Esophagus muscularis mucosa (tissue), 4 donors: ENCODE results near the gene IKZF3.

Experiments
- EP300 ChIP-seq: sonication (generic); formaldehyde crosslinking; IDR thresholded peaks from one replicate; pipeline ENCODE4 v1.6.1; 2017; ENCODE audit warnings: antibody characterized with exemption
- POLR2A ChIP-seq: fragments of 450-650 bp; IDR thresholded peaks from one replicate; pipeline ENCODE4 v1.6.1; 2017; ENCODE audit warnings: antibody characterized with exemption, moderate library complexity, mild to moderate bottlenecking, low read depth
- POLR2AphosphoS5 ChIP-seq, 2 donors: sonication (generic); formaldehyde crosslinking; IDR thresholded peaks; one replicate each; pipeline ENCODE4 v1.6.1; 2017; ENCODE audit warnings: antibody characterized with exemption in 2 of 2
- TF ChIP-seq, protein P1 (sequence below), 3 experiments: fragments of 200-600 bp in 2 of 3; fragments of 450-650 bp in 1 of 3; sonication (generic) in 2 of 3; IDR thresholded peaks; one replicate each; pipeline ENCODE4 v1.5.1; 2017 to 2019; ENCODE audit warnings: antibody characterized with exemption in 3 of 3, mild to moderate bottlenecking in 2 of 3, moderate library complexity in 1 of 3

DNA sequence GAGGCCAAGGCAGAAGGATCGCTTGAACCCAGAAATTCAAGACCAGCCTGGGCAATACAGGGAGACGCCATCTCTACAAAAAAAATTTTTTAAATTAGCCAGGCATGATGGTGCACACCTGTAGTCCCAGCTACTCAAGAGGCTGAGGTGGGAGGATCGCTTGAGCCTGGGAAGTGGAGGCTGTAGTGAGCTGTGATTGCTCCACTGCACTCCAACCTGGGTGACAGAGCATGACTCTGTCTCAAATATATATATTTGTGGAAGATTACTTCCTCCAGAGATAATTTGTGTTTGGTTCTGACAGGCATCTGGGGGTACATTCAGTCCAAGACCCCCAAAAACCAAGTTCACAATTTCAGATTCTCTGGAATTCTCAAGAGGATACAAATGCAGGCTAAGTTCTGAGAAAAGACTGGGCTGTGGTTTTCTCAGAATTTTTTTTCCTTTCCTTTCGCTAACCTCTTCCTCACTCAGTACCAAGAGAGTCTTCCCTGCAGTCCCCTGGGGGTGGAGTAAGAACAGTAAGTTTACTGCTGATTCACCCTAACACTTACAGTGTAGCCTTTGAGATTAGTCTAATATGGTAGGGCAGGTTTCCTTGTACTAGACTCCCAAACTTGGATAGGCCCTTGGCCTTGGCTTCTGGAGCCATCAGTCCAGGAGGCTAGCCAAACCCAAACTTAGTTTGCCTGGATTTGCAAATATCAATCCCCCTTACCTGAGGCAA lies 39.2 kb upstream of the IKZF3 start:
- TF ChIP-seq, protein P1, sequence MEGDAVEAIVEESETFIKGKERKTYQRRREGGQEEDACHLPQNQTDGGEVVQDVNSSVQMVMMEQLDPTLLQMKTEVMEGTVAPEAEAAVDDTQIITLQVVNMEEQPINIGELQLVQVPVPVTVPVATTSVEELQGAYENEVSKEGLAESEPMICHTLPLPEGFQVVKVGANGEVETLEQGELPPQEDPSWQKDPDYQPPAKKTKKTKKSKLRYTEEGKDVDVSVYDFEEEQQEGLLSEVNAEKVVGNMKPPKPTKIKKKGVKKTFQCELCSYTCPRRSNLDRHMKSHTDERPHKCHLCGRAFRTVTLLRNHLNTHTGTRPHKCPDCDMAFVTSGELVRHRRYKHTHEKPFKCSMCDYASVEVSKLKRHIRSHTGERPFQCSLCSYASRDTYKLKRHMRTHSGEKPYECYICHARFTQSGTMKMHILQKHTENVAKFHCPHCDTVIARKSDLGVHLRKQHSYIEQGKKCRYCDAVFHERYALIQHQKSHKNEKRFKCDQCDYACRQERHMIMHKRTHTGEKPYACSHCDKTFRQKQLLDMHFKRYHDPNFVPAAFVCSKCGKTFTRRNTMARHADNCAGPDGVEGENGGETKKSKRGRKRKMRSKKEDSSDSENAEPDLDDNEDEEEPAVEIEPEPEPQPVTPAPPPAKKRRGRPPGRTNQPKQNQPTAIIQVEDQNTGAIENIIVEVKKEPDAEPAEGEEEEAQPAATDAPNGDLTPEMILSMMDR (IDR thresholded peaks at IDR 0.05): no peak
- no peak for TF ChIP-seq POLR2AphosphoS5 (IDR thresholded peaks at IDR 0.05)
- no peak for TF ChIP-seq POLR2A
- no peak for TF ChIP-seq EP300
